CD14-positive monocyte (primary cell): Measurements from ENCODE around the gene SLC45A3. TPM values are rescaled to one million over a fixed set of nuclear protein-coding genes. Genes with fewer than 3 reads are reported as not detected.

Experiments used
- DNase-seq, 3 donors: peaks; one replicate each; pipeline ENCODE4 v3.0.0-alpha.2; 2011 to 2022
- H2AFZ ChIP-seq: 2 replicates; pipeline ENCODE4 v1.6.0; 2012; ENCODE audit warnings: mild to moderate bottlenecking, low read depth, low read length, inconsistent platforms; ENCODE audit not compliant: insufficient read depth, poor library complexity, severe bottlenecking
- H3K27ac ChIP-seq, 2 donors: 1 replicate in 1 of 2; 2 replicates in 1 of 2; pipeline ENCODE4 v1.5.1; 2012 to 2013; ENCODE audit warnings: low read length in 2 of 2, control low read depth in 1 of 2, inconsistent platforms in 1 of 2, low read depth in 1 of 2, mild to moderate bottlenecking in 1 of 2
- H3K27me3 ChIP-seq, 2 donors: one replicate each; pipeline versions ENCODE4 v1.6.0 to v1.6.1; 2011 to 2013; ENCODE audit warnings: low read length in 2 of 2; ENCODE audit not compliant: control insufficient read depth in 2 of 2, insufficient read depth in 2 of 2
- H3K36me3 ChIP-seq, 2 donors: replicated peaks in 1 of 2; 1 replicate in 1 of 2; 2 replicates in 1 of 2; pipeline versions ENCODE4 v1.5.1 to v1.6.1; 2012 to 2013; ENCODE audit warnings: low read length in 2 of 2, control low read depth in 1 of 2, inconsistent platforms in 1 of 2, mild to moderate bottlenecking in 1 of 2; ENCODE audit not compliant: insufficient read depth in 2 of 2, control insufficient read depth in 1 of 2
- H3K4me1 ChIP-seq, 2 donors: 1 replicate in 1 of 2; 2 replicates in 1 of 2; pipeline versions ENCODE4 v1.5.1 to v1.6.1; 2012 to 2013; ENCODE audit warnings: low read length in 2 of 2, control low read depth in 1 of 2, inconsistent platforms in 1 of 2, mild to moderate bottlenecking in 1 of 2, moderate library complexity in 1 of 2; ENCODE audit not compliant: insufficient read depth in 2 of 2, control insufficient read depth in 1 of 2
- H3K4me2 ChIP-seq: replicated peaks from 2 replicates; pipeline ENCODE3; 2012; ENCODE audit warnings: low read length, moderate library complexity, mild to moderate bottlenecking; ENCODE audit not compliant: poor library complexity, severe bottlenecking; ENCODE audit errors: extremely low read depth
- H3K4me3 ChIP-seq, 3 experiments: fragments of 200-600 bp in 1 of 3; sonication (generic) in 1 of 3; replicated peaks in 1 of 3; 1 replicate in 2 of 3; 2 replicates in 1 of 3; pipeline ENCODE4 v1.5.1; 2011 to 2013; ENCODE audit warnings: low read length in 3 of 3, mild to moderate bottlenecking in 3 of 3, control low read depth in 2 of 3, low read depth in 2 of 3, inconsistent platforms in 1 of 3, moderate library complexity in 1 of 3
- H3K79me2 ChIP-seq: 2 replicates; pipeline ENCODE4 v1.6.0; 2012; ENCODE audit warnings: mild to moderate bottlenecking, control low read depth, inconsistent platforms, low read length, moderate library complexity; ENCODE audit not compliant: insufficient read depth
- H3K9ac ChIP-seq: 2 replicates; pipeline ENCODE4 v1.6.0; 2017; ENCODE audit warnings: low read length, mild to moderate bottlenecking; ENCODE audit not compliant: insufficient read depth, poor library complexity, severe bottlenecking
- H3K9me3 ChIP-seq, 2 donors: replicated peaks in 1 of 2; 1 replicate in 1 of 2; 2 replicates in 1 of 2; pipeline versions ENCODE4 v1.5.1 to v1.6.1; 2012 to 2013; ENCODE audit warnings: low read length in 2 of 2, control low read depth in 1 of 2; ENCODE audit not compliant: control insufficient read depth in 1 of 2, insufficient read depth in 1 of 2
- H4K20me1 ChIP-seq: 2 replicates; pipeline ENCODE4 v1.6.0; 2012; ENCODE audit warnings: mild to moderate bottlenecking, low read length, control low read depth, moderate library complexity; ENCODE audit not compliant: insufficient read depth
- H3K27ac Mint-ChIP-seq, 7 donors: one replicate each; pipeline ENCODE4 v1.8.0; 2020; ENCODE audit warnings: mild to moderate bottlenecking in 7 of 7, mixed read lengths in 7 of 7, moderate library complexity in 6 of 7, inconsistent platforms in 2 of 7
- H3K27me3 Mint-ChIP-seq, 3 donors: one replicate each; pipeline ENCODE4 v1.8.0; 2021 to 2022; ENCODE audit warnings: low read depth in 3 of 3, mild to moderate bottlenecking in 3 of 3, mixed read lengths in 3 of 3, moderate library complexity in 3 of 3, inconsistent platforms in 1 of 3
- H3K36me3 Mint-ChIP-seq, 2 donors: one replicate each; pipeline ENCODE4 v1.8.0; 2020; ENCODE audit warnings: mixed read lengths in 2 of 2, inconsistent platforms in 1 of 2, mild to moderate bottlenecking in 1 of 2
- H3K4me1 Mint-ChIP-seq: one replicate; pipeline ENCODE4 v1.8.0; 2020; ENCODE audit warnings: mild to moderate bottlenecking, mixed read lengths
- H3K4me3 Mint-ChIP-seq, 2 donors: one replicate each; pipeline ENCODE4 v1.8.0; 2020; ENCODE audit warnings: mild to moderate bottlenecking in 2 of 2, mixed read lengths in 2 of 2, moderate library complexity in 1 of 2
- H3K9me3 Mint-ChIP-seq, 7 donors: one replicate each; pipeline ENCODE4 v1.8.0; 2020 to 2022; ENCODE audit warnings: mixed read lengths in 7 of 7, mild to moderate bottlenecking in 6 of 7, moderate library complexity in 6 of 7, inconsistent platforms in 2 of 7
- WGBS: methylation state at CpG from one replicate; pipeline ENCODE4 v1.1.5; 2013; ENCODE audit warnings: missing lambda C conversion rate; ENCODE audit not compliant: insufficient coverage; 5-methylcytosine and 5-hydroxymethylcytosine counted together
- intact Hi-C, 2 donors: fragments of 100-400 bp; cut with micrococcal nuclease; formaldehyde crosslinking; loops; one replicate each; pipeline versions ENCODE4 v1.15.0 to v1.15.1; 2023
- polyA plus RNA-seq, 3 donors: library from polyadenylated mRNA; depleted of rRNA in 1 of 3; unstranded in 2 of 3; stranded (reverse) in 1 of 3; fragments of 300-500 nt in 2 of 3; fragments of >200 nt in 1 of 3; fragmentation: Illumina TruSeq in 2 of 3; gene quantifications; 1 replicate in 2 of 3; 2 replicates in 1 of 3; pipeline ENCODE4 v1.2.3, GENCODE V29; 2012 to 2021
- TF ChIP-seq, protein P1 (sequence below): fragments of 200-600 bp; IDR thresholded peaks from one replicate; pipeline ENCODE4 v1.8.0; 2022; ENCODE audit warnings: antibody characterized with exemption, mild to moderate bottlenecking

SLC45A3 gene
- polyA plus RNA-seq, 3 donors = 0.11 to 0.61 TPM; not detected in 1

DNA sequence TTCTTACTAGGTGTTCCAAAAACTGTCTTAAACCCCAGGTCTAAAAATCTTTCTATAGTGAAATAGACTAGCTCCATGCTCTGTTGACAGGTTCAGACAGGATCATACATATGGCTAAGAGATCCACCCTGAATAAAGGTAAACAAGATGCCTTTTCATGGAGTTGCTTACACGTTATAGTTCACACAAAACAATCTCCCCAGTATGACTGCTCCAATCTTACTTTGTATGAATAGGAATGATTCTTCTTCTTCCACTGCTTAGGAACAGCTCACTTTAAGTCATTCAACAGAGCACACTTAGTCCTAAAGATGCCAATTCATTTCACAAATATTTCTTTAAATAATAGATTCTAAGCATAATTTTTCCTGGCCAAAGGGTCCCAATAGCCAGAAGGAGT, 64.5 kb downstream of the SLC45A3 start:
- Histone ChIP-seq H4K20me1 (peaks cover 38% of the 10 kb centered on the region), H2AFZ (no peak overlapping the region), H3K36me3 (peaks cover 83 to 92% of the 10 kb centered on the region in 2 donors), H3K27ac (no peak overlapping the region), H3K9me3 (no peaks in the 10 kb centered on the region), H3K79me2 (peaks cover 21% of the 10 kb centered on the region), H3K4me1 (peaks cover 4 to 9% of the 10 kb centered on the region in 2 donors), H3K4me2 (no peak overlapping the region), H3K9ac (no peak overlapping the region), H3K4me3 (no peak overlapping the region), H3K27me3 (no peaks in the 10 kb centered on the region)
- no peaks in the 10 kb centered on the region for H3K27me3 Mint-ChIP-seq
- no peak overlapping the region for H3K4me3 Mint-ChIP-seq
- WGBS = no CpG with 5 or more reads among the region's 1 CpG
- DNase-seq = no peak
- TF ChIP-seq, protein P1, sequence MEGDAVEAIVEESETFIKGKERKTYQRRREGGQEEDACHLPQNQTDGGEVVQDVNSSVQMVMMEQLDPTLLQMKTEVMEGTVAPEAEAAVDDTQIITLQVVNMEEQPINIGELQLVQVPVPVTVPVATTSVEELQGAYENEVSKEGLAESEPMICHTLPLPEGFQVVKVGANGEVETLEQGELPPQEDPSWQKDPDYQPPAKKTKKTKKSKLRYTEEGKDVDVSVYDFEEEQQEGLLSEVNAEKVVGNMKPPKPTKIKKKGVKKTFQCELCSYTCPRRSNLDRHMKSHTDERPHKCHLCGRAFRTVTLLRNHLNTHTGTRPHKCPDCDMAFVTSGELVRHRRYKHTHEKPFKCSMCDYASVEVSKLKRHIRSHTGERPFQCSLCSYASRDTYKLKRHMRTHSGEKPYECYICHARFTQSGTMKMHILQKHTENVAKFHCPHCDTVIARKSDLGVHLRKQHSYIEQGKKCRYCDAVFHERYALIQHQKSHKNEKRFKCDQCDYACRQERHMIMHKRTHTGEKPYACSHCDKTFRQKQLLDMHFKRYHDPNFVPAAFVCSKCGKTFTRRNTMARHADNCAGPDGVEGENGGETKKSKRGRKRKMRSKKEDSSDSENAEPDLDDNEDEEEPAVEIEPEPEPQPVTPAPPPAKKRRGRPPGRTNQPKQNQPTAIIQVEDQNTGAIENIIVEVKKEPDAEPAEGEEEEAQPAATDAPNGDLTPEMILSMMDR = no peak
- intact Hi-C loops = no loop called here
- peaks cover 9% of the 10 kb centered on the region for H3K4me1 Mint-ChIP-seq
- peaks cover 80 to 95% of the 10 kb centered on the region in 2 donors for H3K36me3 Mint-ChIP-seq
- H3K27ac Mint-ChIP-seq = no peak overlapping the region
- H3K9me3 Mint-ChIP-seq = no peaks in the 10 kb centered on the region

GRCh38 chr1:205613854-205614412, 66.4 kb downstream of the SLC45A3 start:
- Mint-ChIP-seq H3K36me3 (peaks cover 78 to 91% of the 10 kb centered on the region in 2 donors), H3K4me3 (no peak overlapping the region), H3K9me3 (no peaks in the 10 kb centered on the region), H3K27ac (no peak overlapping the region), H3K27me3 (no peaks in the 10 kb centered on the region), H3K4me1 (peaks cover 12% of the 10 kb centered on the region)
- Histone ChIP-seq H3K27me3 (no peaks in the 10 kb centered on the region), H3K36me3 (peaks cover 73 to 90% of the 10 kb centered on the region in 2 donors), H3K4me3 (no peak overlapping the region), H3K27ac (no peak overlapping the region), H3K9me3 (no peaks in the 10 kb centered on the region), H2AFZ (no peak overlapping the region), H3K9ac (no peak overlapping the region), H4K20me1 (peaks cover 40% of the 10 kb centered on the region), H3K79me2 (peaks cover 20% of the 10 kb centered on the region), H3K4me1 (peaks cover 4 to 11% of the 10 kb centered on the region in 2 donors), H3K4me2 (no peak overlapping the region)
- intact Hi-C loops = no loop called here
- WGBS = no CpG with 5 or more reads among the region's 2 CpGs
- TF ChIP-seq, protein P1 = no peak
- no peak for DNase-seq
